ENCODE measurements around the gene SENP8.

DNA sequence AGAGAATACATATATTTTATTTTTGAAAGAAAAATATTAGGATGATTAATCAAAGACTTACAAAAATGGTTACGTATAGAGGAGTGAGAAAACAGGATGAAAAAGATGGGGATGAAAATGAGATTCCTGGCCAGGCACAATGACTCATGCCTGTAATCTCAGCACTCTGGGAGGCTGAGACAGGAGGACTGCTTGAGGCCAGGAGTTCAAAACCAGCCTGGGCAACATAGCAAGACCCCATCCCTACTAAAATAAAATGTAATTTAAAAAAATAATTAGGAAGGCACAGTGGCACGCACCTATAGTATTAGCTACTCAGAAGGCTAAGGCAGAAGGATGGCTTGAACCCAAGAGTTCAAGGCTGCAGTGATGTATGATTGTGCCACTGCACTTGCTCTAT is 12.1 kb upstream of the SENP8 start:
- TF ChIP-seq MAFK (IDR thresholded peaks at IDR 0.05; ENCODE audit: low read depth, low read length) (no peak), RFX5 (IDR thresholded peaks at IDR 0.05; ENCODE audit: low read depth, low read length) (no peak), MXI1 (IDR thresholded peaks at IDR 0.05; ENCODE audit: borderline replicate concordance, low read depth, low read length) (no peak), POLR2A (IDR thresholded peaks at IDR 0.05; ENCODE audit: low read depth, low read length) (no peak), CEBPB (IDR thresholded peaks at IDR 0.05; ENCODE audit: low read depth, low read length) (no peak)
- TF ChIP-seq, protein P1, sequence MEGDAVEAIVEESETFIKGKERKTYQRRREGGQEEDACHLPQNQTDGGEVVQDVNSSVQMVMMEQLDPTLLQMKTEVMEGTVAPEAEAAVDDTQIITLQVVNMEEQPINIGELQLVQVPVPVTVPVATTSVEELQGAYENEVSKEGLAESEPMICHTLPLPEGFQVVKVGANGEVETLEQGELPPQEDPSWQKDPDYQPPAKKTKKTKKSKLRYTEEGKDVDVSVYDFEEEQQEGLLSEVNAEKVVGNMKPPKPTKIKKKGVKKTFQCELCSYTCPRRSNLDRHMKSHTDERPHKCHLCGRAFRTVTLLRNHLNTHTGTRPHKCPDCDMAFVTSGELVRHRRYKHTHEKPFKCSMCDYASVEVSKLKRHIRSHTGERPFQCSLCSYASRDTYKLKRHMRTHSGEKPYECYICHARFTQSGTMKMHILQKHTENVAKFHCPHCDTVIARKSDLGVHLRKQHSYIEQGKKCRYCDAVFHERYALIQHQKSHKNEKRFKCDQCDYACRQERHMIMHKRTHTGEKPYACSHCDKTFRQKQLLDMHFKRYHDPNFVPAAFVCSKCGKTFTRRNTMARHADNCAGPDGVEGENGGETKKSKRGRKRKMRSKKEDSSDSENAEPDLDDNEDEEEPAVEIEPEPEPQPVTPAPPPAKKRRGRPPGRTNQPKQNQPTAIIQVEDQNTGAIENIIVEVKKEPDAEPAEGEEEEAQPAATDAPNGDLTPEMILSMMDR (conservative IDR thresholded peaks at IDR 0.05; ENCODE audit: low read depth, low read length) = no peak
- TF ChIP-seq, protein P2, sequence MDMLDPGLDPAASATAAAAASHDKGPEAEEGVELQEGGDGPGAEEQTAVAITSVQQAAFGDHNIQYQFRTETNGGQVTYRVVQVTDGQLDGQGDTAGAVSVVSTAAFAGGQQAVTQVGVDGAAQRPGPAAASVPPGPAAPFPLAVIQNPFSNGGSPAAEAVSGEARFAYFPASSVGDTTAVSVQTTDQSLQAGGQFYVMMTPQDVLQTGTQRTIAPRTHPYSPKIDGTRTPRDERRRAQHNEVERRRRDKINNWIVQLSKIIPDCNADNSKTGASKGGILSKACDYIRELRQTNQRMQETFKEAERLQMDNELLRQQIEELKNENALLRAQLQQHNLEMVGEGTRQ (IDR thresholded peaks at IDR 0.05; ENCODE audit: low read depth, low read length) = no peak

All from IMR-90 (cell line).